ENCODE results near the gene ZNF491. TPM values are rescaled to one million over a fixed set of nuclear protein-coding genes. Genes with fewer than 3 reads are reported as not detected.

The ZNF491 gene
- total RNA-seq, 2 experiments from 2014 or later: 3.1 to 3.6 TPM

Other genes with a start within 250 kb of the ZNF491 start
- gene ELOF1, start 239.3 kb upstream of the ZNF491 start, total RNA-seq: 10 to 100 TPM; 47.0 to 49.0 TPM
- gene ACP5, start 220.9 kb upstream of the ZNF491 start, total RNA-seq: 10 to 100 TPM; 32.0 to 35.0 TPM
- gene ZNF627, start 201.0 kb upstream of the ZNF491 start, total RNA-seq: 1 to 10 TPM; 9.0 to 9.6 TPM
- 1 to 10 TPM; 6.5 TPM for gene ZNF823, start 59.6 kb upstream of the ZNF491 start, total RNA-seq
- 10 to 100 TPM; 15.0 to 15.5 TPM for gene ZNF441, start 31.5 kb upstream of the ZNF491 start, total RNA-seq
- 10 to 100 TPM; 16.5 to 17.5 TPM for gene ZNF440, start 15.8 kb downstream of the ZNF491 start, total RNA-seq
- 10 to 100 TPM; 16.0 to 16.8 TPM for gene ZNF439, start 50.2 kb downstream of the ZNF491 start, total RNA-seq
- 1 to 10 TPM; 4.5 to 5.8 TPM for gene ZNF69, start 89.3 kb downstream of the ZNF491 start, total RNA-seq
- gene ZNF700, start 126.6 kb downstream of the ZNF491 start, total RNA-seq: 10 to 100 TPM; 24.7 to 26.1 TPM
- 1 to 10 TPM; 5.2 to 6.1 TPM for gene ZNF763, start 166.5 kb downstream of the ZNF491 start, total RNA-seq
- 1 to 10 TPM; 1.5 to 1.8 TPM for gene ZNF433, start 237.2 kb downstream of the ZNF491 start, total RNA-seq